ENCODE data around the gene C1S. TPM values are rescaled to one million over a fixed set of nuclear protein-coding genes. Genes with fewer than 3 reads are reported as not detected.
"Not testable (repeated sequence)": the region's sequence is repeated elsewhere in the genome, so short reads cannot be mapped to it uniquely, and the experiment has no call there.

Gene C1S
- total RNA-seq, 1 donor from 2014 or later, result 47.3 TPM

- DNase-seq (ENCODE audit: low spot score in 2 of 2, unreplicated experiment in 2 of 2), result no peak
- Mint-ChIP-seq H3K9me3 (peaks cover 14% of the 10 kb centered on the region), H3K27ac (no peak overlapping the region), H3K27me3 (ENCODE audit: low read depth) (peaks cover 16% of the 10 kb centered on the region), H3K36me3 (no peaks in the 10 kb centered on the region), H3K4me1 (peaks cover 6% of the 10 kb centered on the region), H3K4me3 (no peak overlapping the region)
- TF ChIP-seq CTCF (IDR thresholded peaks at IDR 0.05; ENCODE audit: unreplicated experiment), result no peak
Observed at GRCh38 chr12:7047306-7047705, 13.2 kb upstream of the C1S start.

GRCh38 chr12:7049445-7049951, 11.0 kb upstream of the C1S start:
- H3K4me3 Mint-ChIP-seq; DNase-seq (ENCODE audit: low spot score in 2 of 2, unreplicated experiment in 2 of 2); H3K36me3 Mint-ChIP-seq; H3K4me1 Mint-ChIP-seq; H3K27ac Mint-ChIP-seq: not testable (repeated sequence)
- peaks cover 29% of the 10 kb centered on the region for H3K27me3 Mint-ChIP-seq (ENCODE audit: low read depth)
- H3K9me3 Mint-ChIP-seq, result peaks cover 18% of the 10 kb centered on the region

GRCh38 chr12:7049973-7050372, 10.5 kb upstream of the C1S start:
- H3K27me3 Mint-ChIP-seq (ENCODE audit: low read depth), result peaks cover 31% of the 10 kb centered on the region
- peaks cover 20% of the 10 kb centered on the region for H3K9me3 Mint-ChIP-seq

GRCh38 chr12:7054925-7055324, 5.6 kb upstream of the C1S start:
- Mint-ChIP-seq H3K27me3 (ENCODE audit: low read depth) (peaks cover 32% of the 10 kb centered on the region), H3K4me1 (no peaks in the 10 kb centered on the region), H3K27ac (no peak overlapping the region), H3K36me3 (peaks cover 2% of the 10 kb centered on the region), H3K4me3 (no peak overlapping the region), H3K9me3 (peaks cover 21% of the 10 kb centered on the region)
- no peak for DNase-seq (ENCODE audit: low spot score in 2 of 2, unreplicated experiment in 2 of 2)
- no peak for TF ChIP-seq CTCF (IDR thresholded peaks at IDR 0.05; ENCODE audit: unreplicated experiment)

More at GRCh38 chr12:7049973-7050372, 10.5 kb upstream of the C1S start:
- H3K4me1 Mint-ChIP-seq; H3K27ac Mint-ChIP-seq; H3K36me3 Mint-ChIP-seq; H3K4me3 Mint-ChIP-seq; DNase-seq (ENCODE audit: low spot score in 2 of 2, unreplicated experiment in 2 of 2): not testable (repeated sequence)

GRCh38 chr12:7055736-7056135, 4.8 kb upstream of the C1S start:
- Mint-ChIP-seq H3K27me3 (ENCODE audit: low read depth) (peaks cover 28% of the 10 kb centered on the region), H3K9me3 (peaks cover 15% of the 10 kb centered on the region)
- not testable (repeated sequence) for H3K27ac Mint-ChIP-seq; H3K4me1 Mint-ChIP-seq; H3K36me3 Mint-ChIP-seq; H3K4me3 Mint-ChIP-seq; DNase-seq (ENCODE audit: low spot score in 2 of 2, unreplicated experiment in 2 of 2)

GRCh38 chr12:7058163-7058845, 2.2 kb upstream of the C1S start:
- H3K4me3 Mint-ChIP-seq, result no peak overlapping the region
- peaks cover 2% of the 10 kb centered on the region for H3K36me3 Mint-ChIP-seq
- DNase-seq (ENCODE audit: low spot score in 2 of 2, unreplicated experiment in 2 of 2), result no peak
- peaks cover 7% of the 10 kb centered on the region for H3K27me3 Mint-ChIP-seq (ENCODE audit: low read depth)
- no peak for TF ChIP-seq CTCF (IDR thresholded peaks at IDR 0.05; ENCODE audit: unreplicated experiment)
- H3K27ac Mint-ChIP-seq, result no peak overlapping the region
- peaks cover 11% of the 10 kb centered on the region for H3K4me1 Mint-ChIP-seq
- peaks cover 7% of the 10 kb centered on the region for H3K9me3 Mint-ChIP-seq

- no peak overlapping the region for H3K27ac Mint-ChIP-seq
- no peak for DNase-seq (ENCODE audit: low spot score in 2 of 2, unreplicated experiment in 2 of 2)
- H3K4me3 Mint-ChIP-seq, result no peak overlapping the region
- H3K9me3 Mint-ChIP-seq, result peaks cover 7% of the 10 kb centered on the region
- peaks cover 5% of the 10 kb centered on the region for H3K27me3 Mint-ChIP-seq (ENCODE audit: low read depth)
- peaks cover 2% of the 10 kb centered on the region for H3K36me3 Mint-ChIP-seq
- no peak for TF ChIP-seq CTCF (IDR thresholded peaks at IDR 0.05; ENCODE audit: unreplicated experiment)
- peaks cover 11% of the 10 kb centered on the region for H3K4me1 Mint-ChIP-seq
Observed at GRCh38 chr12:7058850-7059395, 1.6 kb upstream of the C1S start.
